Upper lobe of left lung (tissue), 6 donors: ENCODE measurements around the gene SLC25A41. TPM values are rescaled to one million over a fixed set of nuclear protein-coding genes. Genes with fewer than 3 reads are reported as not detected.

Source experiments
- ATAC-seq, 2 donors: fragments of 200-7000 bp; cut with Tn5 transposase; one replicate each; pipeline ENCODE4 v1.9.1; 2022; ENCODE audit warnings: mild to moderate bottlenecking in 2 of 2, moderate library complexity in 2 of 2; ENCODE audit not compliant: low FRiP score in 2 of 2
- DNase-seq, 2 donors: peaks; one replicate each; pipeline ENCODE4 v3.0.0-alpha.2; 2019 to 2020
- H3K27ac ChIP-seq, 4 donors: fragments of 200-600 bp; sonication (generic); one replicate each; pipeline ENCODE4 v1.5.1; 2016 to 2019
- H3K27me3 ChIP-seq, 4 donors: fragments of 200-600 bp; sonication (generic); one replicate each; pipeline ENCODE4 v1.5.1; 2017 to 2019
- H3K36me3 ChIP-seq, 4 donors: fragments of 200-600 bp; sonication (generic); one replicate each; pipeline ENCODE4 v1.5.1; 2016 to 2019
- H3K4me1 ChIP-seq, 4 donors: fragments of 200-600 bp; sonication (generic); one replicate each; pipeline ENCODE4 v1.5.1; 2018 to 2019
- H3K4me3 ChIP-seq, 4 donors: fragments of 200-600 bp; sonication (generic); one replicate each; pipeline ENCODE4 v1.5.1; 2017 to 2019; ENCODE audit warnings: mild to moderate bottlenecking in 2 of 4, moderate library complexity in 1 of 4
- H3K9me3 ChIP-seq, 4 donors: fragments of 200-600 bp; sonication (generic); one replicate each; pipeline ENCODE4 v1.5.1; 2018 to 2019
- EP300 ChIP-seq, 4 donors: sonication (generic); formaldehyde crosslinking; IDR thresholded peaks; one replicate each; pipeline ENCODE4 v1.5.1; 2017; ENCODE audit warnings: antibody characterized with exemption in 4 of 4, control low read depth in 2 of 4
- POLR2A ChIP-seq, 4 donors: fragments of 450-650 bp; IDR thresholded peaks; one replicate each; pipeline ENCODE4 v1.5.1; 2016 to 2017; ENCODE audit warnings: antibody characterized with exemption in 4 of 4, mild to moderate bottlenecking in 2 of 4
- POLR2AphosphoS5 ChIP-seq, 2 donors: sonication (generic); formaldehyde crosslinking; IDR thresholded peaks; one replicate each; pipeline ENCODE4 v1.5.1; 2017; ENCODE audit warnings: antibody characterized with exemption in 2 of 2
- WGBS, 2 donors: methylation state at CpG; one replicate each; pipeline ENCODE4 v1.1.5; 2017 to 2018; 5-methylcytosine and 5-hydroxymethylcytosine counted together
- total RNA-seq, 6 donors: library from RNA; depleted of rRNA in 4 of 6; stranded (reverse); fragments of >200 nt in 4 of 6; gene quantifications; one replicate each; pipeline versions ENCODE4 v1.1.0 to v1.2.1, GENCODE V29; 2016 to 2021
- TF ChIP-seq, protein P1 (sequence below), 6 experiments: fragments of 450-650 bp in 4 of 6; fragments of 200-600 bp in 2 of 6; sonication (generic) in 2 of 6; IDR thresholded peaks; one replicate each; pipeline ENCODE4 v1.5.1; 2016 to 2019; ENCODE audit warnings: antibody characterized with exemption in 6 of 6
- donor health status: DM: no; HTN: no; CAD: no; lungs with moderate emphysema.
- donor health status: DM: no; HTN: yes; CAD: no; lungs with severe emphysema.

Gene SLC25A41
- total RNA-seq, 6 donors from 2014 or later = 0.24 to 0.49 TPM; not detected in 4

DNA sequence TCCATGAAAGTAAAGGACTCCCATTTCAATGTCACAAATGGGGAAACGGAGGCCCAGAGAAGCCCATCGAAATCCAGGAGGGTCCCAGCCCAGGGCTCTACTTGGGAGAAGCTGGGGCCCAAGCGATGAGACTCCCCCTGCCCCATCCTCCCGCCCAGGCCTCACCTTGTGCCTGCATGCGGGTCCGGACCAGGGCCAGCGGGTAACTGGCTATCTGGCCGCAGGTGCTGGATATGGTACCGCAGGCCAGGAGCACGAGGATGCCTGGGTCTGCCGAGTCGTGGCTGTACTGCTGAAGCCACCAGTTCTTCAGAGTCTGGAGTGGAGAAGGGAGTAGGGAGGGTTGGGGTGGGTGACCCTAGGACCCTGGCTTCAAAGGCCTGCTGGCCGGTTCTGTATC lies 10.4 kb upstream of the SLC25A41 start:
- Histone ChIP-seq H3K27ac (no peak overlapping the region), H3K4me3 (no peak overlapping the region), H3K36me3 (peaks cover 0 to 6% (median 1%) of the 10 kb centered on the region in 4 donors), H3K9me3 (no peaks in the 10 kb centered on the region), H3K4me1 (no peaks in the 10 kb centered on the region), H3K27me3 (no peaks in the 10 kb centered on the region)
- 96 to 100% methylated on average over 2 to 13 of the region's 13 CpGs for WGBS, 2 donors
- TF ChIP-seq POLR2A (IDR thresholded peaks at IDR 0.05) = no peak
- TF ChIP-seq, protein P1, sequence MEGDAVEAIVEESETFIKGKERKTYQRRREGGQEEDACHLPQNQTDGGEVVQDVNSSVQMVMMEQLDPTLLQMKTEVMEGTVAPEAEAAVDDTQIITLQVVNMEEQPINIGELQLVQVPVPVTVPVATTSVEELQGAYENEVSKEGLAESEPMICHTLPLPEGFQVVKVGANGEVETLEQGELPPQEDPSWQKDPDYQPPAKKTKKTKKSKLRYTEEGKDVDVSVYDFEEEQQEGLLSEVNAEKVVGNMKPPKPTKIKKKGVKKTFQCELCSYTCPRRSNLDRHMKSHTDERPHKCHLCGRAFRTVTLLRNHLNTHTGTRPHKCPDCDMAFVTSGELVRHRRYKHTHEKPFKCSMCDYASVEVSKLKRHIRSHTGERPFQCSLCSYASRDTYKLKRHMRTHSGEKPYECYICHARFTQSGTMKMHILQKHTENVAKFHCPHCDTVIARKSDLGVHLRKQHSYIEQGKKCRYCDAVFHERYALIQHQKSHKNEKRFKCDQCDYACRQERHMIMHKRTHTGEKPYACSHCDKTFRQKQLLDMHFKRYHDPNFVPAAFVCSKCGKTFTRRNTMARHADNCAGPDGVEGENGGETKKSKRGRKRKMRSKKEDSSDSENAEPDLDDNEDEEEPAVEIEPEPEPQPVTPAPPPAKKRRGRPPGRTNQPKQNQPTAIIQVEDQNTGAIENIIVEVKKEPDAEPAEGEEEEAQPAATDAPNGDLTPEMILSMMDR (IDR thresholded peaks at IDR 0.05) = no peak
- TF ChIP-seq EP300 (IDR thresholded peaks at IDR 0.05) = no peak
- TF ChIP-seq POLR2AphosphoS5 (IDR thresholded peaks at IDR 0.05) = no peak
- DNase-seq (peak in 1 of 2 donors; percentile 52), ATAC-seq (peak in 1 of 2 donors; percentile 16)

DNA sequence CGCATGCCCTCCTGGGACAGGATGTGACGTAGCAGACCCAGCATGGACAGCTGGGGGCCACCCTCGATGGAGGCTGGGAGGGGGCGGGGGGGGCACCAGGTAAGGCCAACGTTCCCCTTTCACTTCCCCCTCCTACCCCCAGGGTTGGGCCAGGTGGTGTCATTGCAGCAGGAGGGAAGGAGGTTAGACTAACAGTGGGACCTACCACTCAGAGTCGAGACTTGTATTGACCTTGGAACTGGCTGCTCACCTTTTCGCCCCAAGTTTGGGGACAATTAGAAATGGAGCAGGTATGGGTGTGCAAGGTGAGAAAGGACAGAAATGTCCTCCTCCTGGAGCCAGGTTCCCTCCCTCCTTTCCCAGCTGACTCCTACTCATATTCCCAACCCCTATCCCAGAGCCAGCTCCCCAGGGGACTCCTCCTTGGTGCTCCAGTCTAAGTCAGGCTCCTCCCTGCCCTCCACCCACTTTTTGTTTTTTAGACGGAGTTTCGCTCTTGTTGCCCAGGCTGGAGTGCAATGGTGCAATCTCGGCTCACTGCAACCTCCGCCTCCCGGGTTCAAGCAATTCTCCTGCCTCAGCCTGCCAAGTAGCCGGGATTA lies 8.6 kb upstream of the SLC25A41 start:
- DNase-seq = no peak
- no peaks in the 10 kb centered on the region for H3K9me3 ChIP-seq
- ATAC-seq = no peak
- H3K27ac ChIP-seq = no peak overlapping the region
- TF ChIP-seq POLR2AphosphoS5 (IDR thresholded peaks at IDR 0.05) (no peak), EP300 (IDR thresholded peaks at IDR 0.05) (no peak), POLR2A (IDR thresholded peaks at IDR 0.05) (no peak)
- TF ChIP-seq, protein P1 (IDR thresholded peaks at IDR 0.05) = no peak
- no peaks in the 10 kb centered on the region for H3K27me3 ChIP-seq
- WGBS, 2 donors = 89 to 91% methylated on average over 9 to 13 of the region's 13 CpGs
- no peaks in the 10 kb centered on the region for H3K4me1 ChIP-seq
- H3K4me3 ChIP-seq = no peak overlapping the region
- peaks cover 0 to 6% (median 1%) of the 10 kb centered on the region in 4 donors for H3K36me3 ChIP-seq

DNA sequence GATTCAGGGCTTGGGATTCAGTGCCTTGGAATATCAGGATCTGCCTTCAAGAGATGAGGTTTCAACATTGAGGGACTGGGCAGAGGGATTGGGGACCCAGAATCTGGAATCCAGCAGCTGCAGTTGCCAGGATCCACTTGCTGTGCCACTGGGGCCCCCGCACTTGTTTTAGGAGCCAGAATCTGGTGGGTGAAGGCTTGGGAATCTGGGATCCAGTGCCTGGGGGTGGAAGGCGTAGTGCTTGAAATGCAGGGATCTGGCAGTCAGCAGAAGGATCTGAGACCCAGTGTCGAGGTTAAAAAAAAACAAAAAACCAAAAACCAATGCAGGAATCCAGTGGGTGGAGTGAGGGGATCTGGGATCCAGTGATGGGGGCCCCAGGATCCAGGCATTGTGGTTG lies 7.3 kb upstream of the SLC25A41 start:
- H3K4me1 ChIP-seq = no peaks in the 10 kb centered on the region
- WGBS, 2 donors = 85 to 92% methylated on average over 3 of the region's 3 CpGs
- ATAC-seq (no peak), DNase-seq (no peak)
- no peaks in the 10 kb centered on the region for H3K27me3 ChIP-seq
- TF ChIP-seq POLR2AphosphoS5 (IDR thresholded peaks at IDR 0.05) (no peak), POLR2A (IDR thresholded peaks at IDR 0.05) (no peak), EP300 (IDR thresholded peaks at IDR 0.05) (no peak)
- TF ChIP-seq, protein P1 (IDR thresholded peaks at IDR 0.05) = no peak
- no peak overlapping the region for H3K4me3 ChIP-seq
- H3K9me3 ChIP-seq = no peaks in the 10 kb centered on the region
- no peaks in the 10 kb centered on the region for H3K36me3 ChIP-seq
- H3K27ac ChIP-seq = no peak overlapping the region

DNA sequence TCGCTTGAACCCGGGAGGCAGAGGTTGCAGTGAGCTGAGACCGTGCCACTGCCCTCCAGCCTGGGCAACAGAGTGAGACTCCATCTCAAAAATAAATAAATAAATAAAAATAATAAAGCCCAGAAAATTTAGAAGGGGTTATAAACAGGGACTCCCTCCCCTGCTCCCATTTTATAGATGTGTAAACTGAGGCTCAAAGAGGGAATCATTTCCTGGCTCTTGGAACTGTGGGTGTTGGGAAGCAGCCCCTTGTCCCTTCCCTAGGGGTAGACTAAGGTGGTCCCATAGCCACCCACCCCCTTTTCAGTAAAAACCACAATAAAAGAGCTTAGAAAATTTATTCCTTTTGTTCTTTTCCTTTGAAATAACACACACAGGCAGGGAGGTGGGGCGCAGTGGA lies 6.2 kb upstream of the SLC25A41 start:
- H3K36me3 ChIP-seq = no peaks in the 10 kb centered on the region
- no peaks in the 10 kb centered on the region for H3K9me3 ChIP-seq
- DNase-seq = no peak
- TF ChIP-seq POLR2A (IDR thresholded peaks at IDR 0.05) (no peak), POLR2AphosphoS5 (IDR thresholded peaks at IDR 0.05) (no peak), EP300 (IDR thresholded peaks at IDR 0.05) (no peak)
- TF ChIP-seq, protein P1 (IDR thresholded peaks at IDR 0.05) = no peak
- ATAC-seq = no peak
- no peaks in the 10 kb centered on the region for H3K27me3 ChIP-seq
- no peak overlapping the region for H3K27ac ChIP-seq
- H3K4me3 ChIP-seq = no peak overlapping the region
- 89 to 90% methylated on average over 4 of the region's 4 CpGs for whole genome bisulfite sequencing, 2 donors
- no peaks in the 10 kb centered on the region for H3K4me1 ChIP-seq

DNA sequence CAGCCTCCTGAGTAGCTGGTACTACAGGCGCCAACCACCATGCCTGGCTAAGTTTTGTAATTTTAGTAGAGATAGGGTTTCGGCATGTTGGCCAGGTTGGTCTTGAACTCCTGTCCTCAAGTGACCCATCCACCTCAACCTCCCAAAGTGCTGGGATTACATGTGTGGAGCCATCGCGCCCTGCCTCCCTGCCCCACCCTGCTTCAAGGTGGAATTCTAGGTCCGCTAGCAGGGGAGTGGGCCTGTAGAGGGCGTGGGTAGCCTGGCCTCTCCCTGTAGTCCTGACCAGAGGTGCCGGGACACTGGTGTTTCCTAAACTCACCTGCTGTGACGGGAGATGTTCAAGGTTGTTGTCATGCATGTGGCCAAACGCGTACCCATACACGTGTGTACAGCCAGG lies 398 bp downstream of the SLC25A41 start:
- H3K9me3 ChIP-seq = no peaks in the 10 kb centered on the region
- H3K27ac ChIP-seq = no peak overlapping the region
- H3K27me3 ChIP-seq = no peaks in the 10 kb centered on the region
- WGBS, 2 donors = 90 to 92% methylated on average over 7 to 10 of the region's 11 CpGs
- no peak for DNase-seq
- no peaks in the 10 kb centered on the region for H3K36me3 ChIP-seq
- H3K4me3 ChIP-seq = no peak overlapping the region
- no peak for ATAC-seq
- TF ChIP-seq, protein P1 (IDR thresholded peaks at IDR 0.05) = no peak
- TF ChIP-seq EP300 (IDR thresholded peaks at IDR 0.05) (no peak), POLR2A (IDR thresholded peaks at IDR 0.05) (no peak), POLR2AphosphoS5 (IDR thresholded peaks at IDR 0.05) (no peak)
- no peaks in the 10 kb centered on the region for H3K4me1 ChIP-seq
